Endothelial cell of umbilical vein (primary cell): ENCODE data around the gene SEC14L6.

ENCODE experiments used
- CTCF ChIP-seq, 2 donors: IDR thresholded peaks; 1 replicate in 1 of 2; 2 replicates in 1 of 2; pipeline ENCODE4 v1.5.1; 2011; ENCODE audit warnings: low read length in 2 of 2, mild to moderate bottlenecking in 2 of 2, moderate library complexity in 2 of 2, control low read depth in 1 of 2, inconsistent platforms in 1 of 2, low read depth in 1 of 2; ENCODE audit not compliant: insufficient read depth in 1 of 2; ENCODE audit errors: extremely low read depth in 1 of 2
- EZH2 ChIP-seq: IDR thresholded peaks from 2 replicates; pipeline ENCODE4 v1.6.1; 2012; ENCODE audit warnings: borderline replicate concordance, low read depth, mild to moderate bottlenecking, moderate library complexity, low read length, inconsistent platforms; ENCODE audit not compliant: severe bottlenecking
- FOS ChIP-seq: IDR thresholded peaks from 2 replicates; pipeline ENCODE4 v1.6.1; 2011; ENCODE audit warnings: mild to moderate bottlenecking, low read length, moderate library complexity, borderline replicate concordance; ENCODE audit not compliant: insufficient read depth
- JUN ChIP-seq: IDR thresholded peaks from 2 replicates; pipeline ENCODE4 v1.6.1; 2011; ENCODE audit warnings: borderline replicate concordance, low read depth; ENCODE audit not compliant: insufficient read length, insufficient read depth
- MYC ChIP-seq: IDR thresholded peaks from one replicate; pipeline ENCODE4 v1.6.1; 2011; ENCODE audit warnings: mild to moderate bottlenecking, low read depth, low read length
- POLR2A ChIP-seq: IDR thresholded peaks from 2 replicates; pipeline ENCODE4 v1.6.1; 2012; ENCODE audit warnings: low read depth, mild to moderate bottlenecking, control low read depth, low read length
- POLR2AphosphoS5 ChIP-seq: IDR thresholded peaks from 2 replicates; pipeline ENCODE4 v1.6.1; 2012; ENCODE audit warnings: low read depth, mild to moderate bottlenecking, control low read depth, low read length, moderate library complexity; ENCODE audit not compliant: insufficient read depth
- TF ChIP-seq, protein P1 (sequence below): IDR thresholded peaks from 2 replicates; pipeline ENCODE4 v1.6.1; 2011; ENCODE audit not compliant: insufficient read depth, insufficient read length

DNA sequence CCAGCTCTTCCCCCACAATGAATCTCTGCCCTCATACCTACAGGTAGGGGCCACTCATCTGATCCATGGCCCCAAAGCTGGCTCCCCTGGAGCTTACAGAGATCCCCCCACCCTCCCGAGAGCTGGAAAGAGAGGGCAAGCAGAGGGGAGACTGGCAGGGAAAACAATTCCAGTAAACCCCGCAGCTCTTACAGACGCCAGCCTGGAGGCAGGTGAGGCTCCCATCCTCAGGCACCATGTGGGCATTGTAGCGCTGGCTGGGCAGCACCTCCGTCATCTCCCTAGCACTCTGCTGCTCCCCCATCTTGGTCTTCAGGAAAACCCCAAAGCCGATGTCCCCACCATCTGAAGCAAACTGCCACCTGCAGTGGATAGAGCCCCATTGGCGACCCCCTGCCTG is 55.2 kb downstream of the SEC14L6 start:
- TF ChIP-seq POLR2A: no peak
- no peak for TF ChIP-seq EZH2
- TF ChIP-seq CTCF (IDR thresholded peaks at IDR 0.05; ENCODE audit: extremely low read depth in 1 of 2, insufficient read depth in 1 of 2, low read depth in 1 of 2, low read length in 2 of 2): no peak
- no peak for TF ChIP-seq FOS
- TF ChIP-seq POLR2AphosphoS5: no peak
- TF ChIP-seq JUN: no peak
- no peak for TF ChIP-seq MYC
- TF ChIP-seq, protein P1, sequence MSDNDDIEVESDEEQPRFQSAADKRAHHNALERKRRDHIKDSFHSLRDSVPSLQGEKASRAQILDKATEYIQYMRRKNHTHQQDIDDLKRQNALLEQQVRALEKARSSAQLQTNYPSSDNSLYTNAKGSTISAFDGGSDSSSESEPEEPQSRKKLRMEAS: no peak
